Sigmoid colon (tissue), 3 donors: Measurements from ENCODE around the gene METTL18.

ENCODE experiments used
- POLR2A ChIP-seq, 2 donors: fragments of 450-650 bp; IDR thresholded peaks; one replicate each; pipeline ENCODE4 v1.6.1; 2016; ENCODE audit warnings: antibody characterized with exemption in 2 of 2, mild to moderate bottlenecking in 2 of 2, moderate library complexity in 2 of 2
- TF ChIP-seq, protein P1 (sequence below), 4 experiments: fragments of 450-650 bp in 3 of 4; fragments of 200-600 bp in 1 of 4; IDR thresholded peaks; one replicate each; pipeline ENCODE4 v1.5.1; 2016 to 2019; ENCODE audit warnings: antibody characterized with exemption in 4 of 4, mild to moderate bottlenecking in 3 of 4, moderate library complexity in 2 of 4

DNA sequence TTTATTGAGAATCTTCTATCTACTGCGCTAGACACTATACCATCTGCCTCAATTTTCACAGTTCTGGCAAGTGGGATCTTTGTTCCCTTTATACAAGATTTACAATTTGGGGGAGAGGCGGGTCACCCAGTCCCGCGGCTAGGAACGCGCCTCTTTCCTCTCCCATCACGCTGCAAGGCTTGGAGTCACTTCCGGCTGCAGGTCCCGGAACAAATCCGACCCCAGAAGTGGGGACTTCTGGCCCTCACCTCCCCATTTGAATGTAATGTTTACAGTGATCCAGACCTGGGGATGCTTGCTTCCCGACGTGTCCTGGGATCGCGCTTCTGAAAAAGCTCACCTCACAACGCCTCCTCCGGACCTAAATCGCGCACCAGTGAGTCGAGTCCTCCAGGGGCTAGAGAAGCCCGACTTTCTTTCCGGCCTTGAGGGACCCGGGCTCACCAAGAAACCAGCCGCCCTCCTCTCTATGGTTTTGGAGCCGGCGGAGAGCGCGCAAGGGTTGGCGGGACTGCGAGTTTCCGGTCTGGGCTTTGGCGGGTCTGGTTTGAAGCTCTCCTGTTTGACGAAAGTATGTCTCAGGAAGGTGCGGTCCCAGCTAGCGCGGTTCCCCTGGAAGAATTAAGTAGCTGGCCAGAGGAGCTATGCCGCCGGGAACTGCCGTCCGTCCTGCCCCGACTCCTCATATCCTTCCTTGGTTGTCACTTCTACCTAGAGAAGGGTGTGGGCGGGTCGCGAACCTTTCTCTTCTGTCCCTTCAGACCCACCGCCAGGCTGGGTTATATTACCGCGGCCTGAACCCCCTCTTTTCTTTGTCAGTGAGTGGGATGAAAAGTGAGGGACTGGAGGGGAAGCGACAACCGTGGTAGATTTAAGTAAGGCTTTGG is at the start of gene METTL18:
- TF ChIP-seq, protein P1, sequence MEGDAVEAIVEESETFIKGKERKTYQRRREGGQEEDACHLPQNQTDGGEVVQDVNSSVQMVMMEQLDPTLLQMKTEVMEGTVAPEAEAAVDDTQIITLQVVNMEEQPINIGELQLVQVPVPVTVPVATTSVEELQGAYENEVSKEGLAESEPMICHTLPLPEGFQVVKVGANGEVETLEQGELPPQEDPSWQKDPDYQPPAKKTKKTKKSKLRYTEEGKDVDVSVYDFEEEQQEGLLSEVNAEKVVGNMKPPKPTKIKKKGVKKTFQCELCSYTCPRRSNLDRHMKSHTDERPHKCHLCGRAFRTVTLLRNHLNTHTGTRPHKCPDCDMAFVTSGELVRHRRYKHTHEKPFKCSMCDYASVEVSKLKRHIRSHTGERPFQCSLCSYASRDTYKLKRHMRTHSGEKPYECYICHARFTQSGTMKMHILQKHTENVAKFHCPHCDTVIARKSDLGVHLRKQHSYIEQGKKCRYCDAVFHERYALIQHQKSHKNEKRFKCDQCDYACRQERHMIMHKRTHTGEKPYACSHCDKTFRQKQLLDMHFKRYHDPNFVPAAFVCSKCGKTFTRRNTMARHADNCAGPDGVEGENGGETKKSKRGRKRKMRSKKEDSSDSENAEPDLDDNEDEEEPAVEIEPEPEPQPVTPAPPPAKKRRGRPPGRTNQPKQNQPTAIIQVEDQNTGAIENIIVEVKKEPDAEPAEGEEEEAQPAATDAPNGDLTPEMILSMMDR (IDR thresholded peaks at IDR 0.05): no peak
- no peak for TF ChIP-seq POLR2A (IDR thresholded peaks at IDR 0.05)
